H1 (cell line): ENCODE data around the gene BCAS1.

Source experiments
- ATF3 ChIP-seq: IDR thresholded peaks from 2 replicates; pipeline ENCODE4 v1.6.1; 2011; ENCODE audit warnings: low read depth, mild to moderate bottlenecking, low read length; ENCODE audit not compliant: insufficient read depth
- BRCA1 ChIP-seq: IDR thresholded peaks from 2 replicates; pipeline ENCODE4 v1.6.1; 2012; ENCODE audit warnings: low read depth, low read length, improper control_type of control experiment
- CHD2 ChIP-seq: IDR thresholded peaks from 2 replicates; pipeline ENCODE4 v1.6.1; 2012; ENCODE audit warnings: low read length, improper control_type of control experiment
- EP300 ChIP-seq, 2 experiments: IDR thresholded peaks; 1 replicate in 1 of 2; 2 replicates in 1 of 2; pipeline ENCODE4 v1.6.1; 2011 to 2012; ENCODE audit warnings: low read depth in 2 of 2, low read length in 2 of 2, mild to moderate bottlenecking in 2 of 2, borderline replicate concordance in 1 of 2, inconsistent platforms in 1 of 2, moderate library complexity in 1 of 2
- EZH2 ChIP-seq: fragments of 200-600 bp; sonication (generic); IDR thresholded peaks from 2 replicates; pipeline ENCODE4 v1.7.1; 2012; ENCODE audit warnings: low read depth, mild to moderate bottlenecking, moderate library complexity, low read length, inconsistent platforms; ENCODE audit not compliant: severe bottlenecking
- FOSL1 ChIP-seq: IDR thresholded peaks from 2 replicates; pipeline ENCODE4 v1.6.1; 2011; ENCODE audit warnings: mild to moderate bottlenecking, low read depth, low read length, moderate library complexity; ENCODE audit not compliant: insufficient read depth
- GABPA ChIP-seq: IDR thresholded peaks from 2 replicates; pipeline ENCODE4 v1.6.1; 2011; ENCODE audit warnings: mild to moderate bottlenecking, low read length, moderate library complexity, borderline replicate concordance; ENCODE audit not compliant: insufficient read depth
- KDM1A ChIP-seq: fragments of 200-600, 300-600 bp; sonication (generic); IDR thresholded peaks from 2 replicates; pipeline ENCODE4 v1.7.1; 2016; ENCODE audit warnings: mild to moderate bottlenecking, low read length, borderline replicate concordance
- POLR2A ChIP-seq, 2 experiments: IDR thresholded peaks; 1 replicate in 1 of 2; 2 replicates in 1 of 2; pipeline ENCODE4 v1.6.1; 2011; ENCODE audit warnings: low read depth in 2 of 2, low read length in 2 of 2, mild to moderate bottlenecking in 2 of 2; ENCODE audit errors: control extremely low read depth in 1 of 2
- POLR2AphosphoS5 ChIP-seq: IDR thresholded peaks from 2 replicates; pipeline ENCODE4 v1.6.1; 2011; ENCODE audit warnings: low read depth, low read length
- TBP ChIP-seq: IDR thresholded peaks from 2 replicates; pipeline ENCODE4 v1.6.1; 2011; ENCODE audit warnings: low read depth, low read length, improper control_type of control experiment
- TEAD4 ChIP-seq: IDR thresholded peaks from 2 replicates; pipeline ENCODE4 v1.6.1; 2012; ENCODE audit warnings: low read depth, low read length, inconsistent platforms, mixed read lengths
- TF ChIP-seq, protein P1 (sequence below): IDR thresholded peaks from 2 replicates; pipeline ENCODE4 v1.6.1; 2012; ENCODE audit warnings: inconsistent platforms
- TF ChIP-seq, protein P2 (sequence below), 3 experiments: IDR thresholded peaks; 1 replicate in 2 of 3; 2 replicates in 1 of 3; pipeline versions ENCODE4 v1.5.1 to v1.6.1; 2011; ENCODE audit warnings: low read length in 3 of 3, mild to moderate bottlenecking in 3 of 3, inconsistent platforms in 2 of 3, low read depth in 1 of 3, moderate library complexity in 1 of 3; ENCODE audit not compliant: insufficient read depth in 1 of 3; ENCODE audit errors: control extremely low read depth in 1 of 3

DNA sequence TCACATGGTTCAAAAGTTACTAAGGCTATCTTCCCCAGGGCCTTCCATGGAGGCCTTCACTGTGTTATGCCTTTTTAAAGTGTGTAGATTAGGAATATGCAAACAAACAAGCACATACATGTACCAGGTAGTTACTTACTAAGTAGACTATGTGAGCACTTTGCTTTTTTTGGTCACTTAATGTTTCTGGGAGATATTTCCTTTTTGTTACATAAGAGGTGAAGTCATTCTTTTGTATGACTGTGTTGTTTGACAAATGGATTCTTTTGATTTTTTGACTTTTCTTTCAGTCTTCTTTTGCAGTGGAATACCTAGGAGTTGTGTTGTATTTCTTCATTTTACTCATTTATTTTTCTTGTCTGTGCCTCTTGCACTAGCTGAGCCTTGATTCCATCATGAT is 39.6 kb upstream of the BCAS1 start:
- TF ChIP-seq, protein P1, sequence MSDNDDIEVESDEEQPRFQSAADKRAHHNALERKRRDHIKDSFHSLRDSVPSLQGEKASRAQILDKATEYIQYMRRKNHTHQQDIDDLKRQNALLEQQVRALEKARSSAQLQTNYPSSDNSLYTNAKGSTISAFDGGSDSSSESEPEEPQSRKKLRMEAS, result no peak
- TF ChIP-seq, protein P2, sequence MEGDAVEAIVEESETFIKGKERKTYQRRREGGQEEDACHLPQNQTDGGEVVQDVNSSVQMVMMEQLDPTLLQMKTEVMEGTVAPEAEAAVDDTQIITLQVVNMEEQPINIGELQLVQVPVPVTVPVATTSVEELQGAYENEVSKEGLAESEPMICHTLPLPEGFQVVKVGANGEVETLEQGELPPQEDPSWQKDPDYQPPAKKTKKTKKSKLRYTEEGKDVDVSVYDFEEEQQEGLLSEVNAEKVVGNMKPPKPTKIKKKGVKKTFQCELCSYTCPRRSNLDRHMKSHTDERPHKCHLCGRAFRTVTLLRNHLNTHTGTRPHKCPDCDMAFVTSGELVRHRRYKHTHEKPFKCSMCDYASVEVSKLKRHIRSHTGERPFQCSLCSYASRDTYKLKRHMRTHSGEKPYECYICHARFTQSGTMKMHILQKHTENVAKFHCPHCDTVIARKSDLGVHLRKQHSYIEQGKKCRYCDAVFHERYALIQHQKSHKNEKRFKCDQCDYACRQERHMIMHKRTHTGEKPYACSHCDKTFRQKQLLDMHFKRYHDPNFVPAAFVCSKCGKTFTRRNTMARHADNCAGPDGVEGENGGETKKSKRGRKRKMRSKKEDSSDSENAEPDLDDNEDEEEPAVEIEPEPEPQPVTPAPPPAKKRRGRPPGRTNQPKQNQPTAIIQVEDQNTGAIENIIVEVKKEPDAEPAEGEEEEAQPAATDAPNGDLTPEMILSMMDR (IDR thresholded peaks at IDR 0.05; ENCODE audit: control extremely low read depth in 1 of 3, insufficient read depth in 1 of 3, low read depth in 1 of 3, low read length in 3 of 3), result no peak
- no peak for TF ChIP-seq EZH2
- TF ChIP-seq GABPA, result no peak
- no peak for TF ChIP-seq FOSL1
- no peak for TF ChIP-seq TBP
- no peak for TF ChIP-seq TEAD4
- TF ChIP-seq EP300 (IDR thresholded peaks at IDR 0.05; ENCODE audit: borderline replicate concordance in 1 of 2, low read depth in 2 of 2, low read length in 2 of 2), result no peak
- no peak for TF ChIP-seq POLR2A (IDR thresholded peaks at IDR 0.05; ENCODE audit: control extremely low read depth in 1 of 2, low read depth in 2 of 2, low read length in 2 of 2)
- no peak for TF ChIP-seq CHD2
- TF ChIP-seq ATF3, result no peak
- no peak for TF ChIP-seq POLR2AphosphoS5
- TF ChIP-seq KDM1A, result no peak
- TF ChIP-seq BRCA1, result no peak
